ENCODE results near the gene CYP4V2. TPM values are rescaled to one million over a fixed set of nuclear protein-coding genes. Genes with fewer than 3 reads are reported as not detected.

The CYP4V2 gene
- polyA plus RNA-seq, 3 donors = 18.8 to 29.8 (median 22.1) TPM

Other genes starting within 250 kb of the CYP4V2 start
- gene TLR3, start 122.4 kb upstream of the CYP4V2 start, polyA plus RNA-seq (ENCODE audit: insufficient read length in 3 of 3) = 10 to 100 TPM; 14.2 to 14.9 (median 14.2) TPM
- gene FAM149A, start 86.9 kb upstream of the CYP4V2 start, polyA plus RNA-seq (ENCODE audit: insufficient read length in 3 of 3) = 10 to 100 TPM; 44.3 to 61.3 (median 55.7) TPM
- gene KLKB1, start 35.9 kb downstream of the CYP4V2 start, polyA plus RNA-seq (ENCODE audit: insufficient read length in 3 of 3) = 1 to 10 TPM in 2 of 3 donors, under 1 TPM in 1; 0.89 to 2.2 (median 1.6) TPM
- 1 to 10 TPM; 2.6 to 4.1 (median 2.9) TPM for gene F11, start 74.6 kb downstream of the CYP4V2 start, polyA plus RNA-seq (ENCODE audit: insufficient read length in 3 of 3)

All from right renal cortex interstitium (tissue), 3 donors.